ENCODE results near the gene ST6GALNAC4.

ST6GALNAC4 gene

DNA sequence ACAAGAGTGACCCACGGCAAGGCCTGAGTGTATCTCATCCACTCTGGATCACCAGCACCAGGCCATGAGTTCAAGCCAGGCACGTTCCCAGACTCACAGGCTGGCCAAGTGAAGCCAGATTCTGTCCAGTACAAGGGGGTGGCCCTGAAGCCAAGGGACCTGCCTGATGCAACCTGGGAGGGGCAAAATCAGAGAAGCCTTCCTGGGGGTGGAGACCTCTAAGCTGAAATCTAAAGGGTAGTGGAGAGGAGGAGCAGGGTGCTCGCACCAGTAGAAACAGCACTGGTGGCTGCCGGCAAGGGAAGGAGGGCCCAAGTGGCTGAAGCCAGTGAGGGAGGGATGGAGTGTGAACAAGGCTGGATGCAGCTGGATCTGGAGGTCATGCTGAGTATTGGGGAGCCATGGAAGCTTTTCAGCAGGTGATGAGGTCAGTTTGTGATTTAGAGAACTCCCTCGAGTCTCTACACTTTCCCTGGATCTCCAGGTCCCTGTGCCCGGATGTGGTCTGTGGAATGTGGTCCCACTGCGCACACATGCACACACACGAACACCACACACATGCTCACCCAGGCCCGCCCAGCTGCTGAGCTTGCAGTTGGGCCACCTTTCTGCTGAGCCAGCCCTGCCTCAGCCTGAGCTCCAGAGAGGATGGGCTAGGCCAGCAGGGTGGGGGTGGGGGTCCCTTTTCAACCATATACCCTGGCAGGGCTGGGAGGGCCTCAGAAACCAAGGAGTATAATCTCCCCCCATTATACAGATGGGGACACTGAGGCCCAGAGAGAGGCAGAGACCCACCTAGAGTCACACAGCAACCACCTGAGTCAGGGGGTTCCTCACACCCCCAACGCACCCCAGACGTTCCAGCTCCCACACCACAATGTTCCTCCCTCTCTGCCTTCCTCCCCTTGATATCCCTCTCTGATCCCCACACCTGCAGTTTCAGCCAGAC, 12.1 kb upstream of the ST6GALNAC4 start:
- TF ChIP-seq CTCF (conservative IDR thresholded peaks at IDR 0.05), result no peak
- H3K27ac ChIP-seq, result no peak overlapping the region

DNA sequence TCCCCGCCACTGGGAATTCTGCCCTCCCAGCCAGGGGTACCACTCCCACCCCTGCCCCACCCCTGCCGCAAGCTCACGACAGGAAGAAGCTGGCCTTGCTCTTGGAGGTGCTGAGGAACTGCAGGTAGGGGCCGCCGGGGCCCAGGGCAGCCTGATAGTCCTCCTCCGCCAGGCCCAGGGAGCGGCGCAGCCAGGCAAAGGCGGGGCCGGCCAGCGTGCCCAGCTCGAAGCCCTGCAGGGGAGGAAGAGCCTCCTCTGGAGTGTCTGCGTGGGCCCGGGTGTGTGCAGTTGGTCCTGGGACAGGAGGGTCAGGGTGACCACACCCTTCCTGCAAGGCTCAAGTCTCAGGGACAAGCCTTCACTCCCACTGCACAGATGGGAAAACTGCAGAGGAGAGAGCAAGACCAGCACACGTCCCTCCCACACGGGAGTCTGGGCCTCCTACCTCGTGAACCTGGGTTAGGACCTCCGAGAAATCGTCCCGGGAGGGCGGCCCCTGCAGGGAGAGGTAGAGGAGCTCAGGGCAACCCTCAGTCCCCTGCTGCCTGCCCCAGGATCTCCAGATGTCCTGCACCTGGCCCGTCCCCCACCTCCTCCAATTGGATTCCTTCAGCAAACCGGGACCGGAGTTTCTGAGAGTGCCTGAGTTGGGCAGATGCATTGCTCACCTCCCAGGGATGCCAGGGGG, 11.3 kb upstream of the ST6GALNAC4 start:
- no peak overlapping the region for H3K27ac ChIP-seq
- TF ChIP-seq ZFX (IDR thresholded peaks at IDR 0.05), result no peak
- no peak for TF ChIP-seq CTCF (conservative IDR thresholded peaks at IDR 0.05)

DNA sequence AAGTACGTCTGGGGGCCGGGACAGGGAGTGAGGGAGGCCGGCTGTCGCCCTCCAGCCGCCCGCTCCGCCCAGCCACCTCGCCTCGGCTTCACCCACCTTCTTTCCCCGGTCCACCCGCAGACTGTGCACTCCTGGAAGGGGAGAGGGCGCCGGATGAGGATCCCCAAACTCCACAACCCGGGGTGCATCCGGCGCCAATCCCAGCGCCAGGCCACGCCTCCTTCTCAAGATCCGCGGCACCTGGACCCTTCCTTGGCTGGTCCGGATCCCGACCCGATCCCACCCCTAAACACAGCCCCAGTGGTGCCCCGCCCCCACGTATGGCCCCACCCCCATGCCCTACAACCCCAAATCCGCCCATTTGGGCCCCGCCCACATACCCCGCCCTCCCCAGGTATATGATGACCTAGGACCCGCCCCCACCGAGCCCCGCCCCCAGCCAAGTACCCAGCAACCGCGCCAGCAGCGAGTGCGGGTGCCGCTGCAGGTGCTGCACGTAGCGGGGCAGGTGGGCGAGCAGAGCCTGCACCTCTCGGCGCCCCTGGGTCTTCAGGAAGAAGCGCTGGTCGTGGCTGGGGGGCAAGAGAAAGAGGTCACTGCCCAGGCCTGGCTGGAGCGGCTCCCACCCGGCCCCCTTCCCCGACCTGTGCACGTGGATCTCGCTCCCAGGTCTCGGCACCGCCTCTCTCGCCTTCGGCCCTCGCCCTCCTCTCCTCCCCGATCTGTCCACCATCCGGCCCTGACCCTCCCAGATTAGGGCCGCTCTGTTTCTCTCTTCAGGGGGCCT, 10.6 kb upstream of the ST6GALNAC4 start:
- H3K27ac ChIP-seq, result no peak overlapping the region
- TF ChIP-seq ZFX (IDR thresholded peaks at IDR 0.05), result no peak
- no peak for TF ChIP-seq CTCF (conservative IDR thresholded peaks at IDR 0.05)

- H3K27ac ChIP-seq, result no peak overlapping the region
- TF ChIP-seq ZFX (IDR thresholded peaks at IDR 0.05), result no peak
- no peak for TF ChIP-seq CTCF (conservative IDR thresholded peaks at IDR 0.05)
These were observed 10.0 kb upstream of the ST6GALNAC4 start for GRCh38 chr9:127926906-127927200.

DNA sequence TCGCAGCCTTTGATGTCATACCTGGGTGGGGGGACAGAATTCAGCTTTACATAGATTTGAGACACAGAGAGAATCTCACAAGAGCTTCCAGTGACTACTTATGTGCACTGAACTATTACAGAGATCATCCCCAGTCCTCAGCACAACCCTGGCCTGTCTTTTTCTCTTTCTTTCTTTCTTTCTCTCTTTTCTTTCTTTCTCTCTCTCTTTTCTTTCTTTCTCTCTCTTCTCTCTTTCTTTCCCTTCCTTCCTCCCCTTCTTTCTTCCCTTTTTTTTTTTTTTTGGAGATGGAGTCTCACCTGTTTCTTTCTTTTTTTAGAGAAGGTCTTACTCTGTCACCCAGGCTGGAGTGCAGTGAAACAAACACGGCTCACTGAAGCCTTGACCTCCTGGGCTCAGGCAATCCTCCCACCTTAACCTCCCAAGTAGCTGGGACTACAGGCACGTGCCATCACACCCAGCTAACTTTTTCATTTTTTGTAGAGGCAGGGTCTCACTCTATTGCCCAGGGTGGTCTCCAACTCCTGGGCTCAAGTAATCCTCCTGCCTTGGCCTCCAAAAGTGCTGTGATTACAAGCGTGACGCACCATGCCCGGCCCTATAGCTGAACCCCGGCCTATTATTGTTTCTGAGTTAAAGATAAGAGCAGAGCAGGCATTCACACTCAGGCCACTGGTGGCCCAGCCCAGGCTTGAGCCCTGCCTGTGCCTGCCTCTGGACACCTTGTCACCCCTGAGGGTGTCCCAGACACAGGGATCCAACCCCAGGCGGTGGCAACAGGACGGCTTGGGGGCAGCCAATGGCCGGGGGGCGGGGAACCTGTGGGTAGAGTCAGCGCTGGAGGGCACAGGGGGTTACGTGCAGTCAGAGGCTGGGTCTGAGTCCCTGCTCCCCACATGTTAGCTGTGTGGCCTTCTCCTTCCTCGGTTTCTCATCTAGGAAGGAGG, 9.4 kb upstream of the ST6GALNAC4 start:
- no peak overlapping the region for H3K27ac ChIP-seq
- TF ChIP-seq ZFX (IDR thresholded peaks at IDR 0.05), result no peak
- no peak for TF ChIP-seq CTCF (conservative IDR thresholded peaks at IDR 0.05)

- no peak overlapping the region for H3K27ac ChIP-seq
- TF ChIP-seq ZFX (IDR thresholded peaks at IDR 0.05) (no peak), CTCF (conservative IDR thresholded peaks at IDR 0.05) (no peak)
These were observed 8.0 kb upstream of the ST6GALNAC4 start for GRCh38 chr9:127924736-127925444.
